MV-4-11 (cell line): ENCODE measurements around the gene LAMA2.

Source experiments
- DNase-seq: peaks from one replicate; lab custom pipeline; 2025; lab: John Stamatoyannopoulos, UW

The LAMA2 gene

GRCh38 chr6:129360682-129360955, 477.7 kb downstream of the LAMA2 start:
- DNase-seq, result no peak

GRCh38 chr6:129364037-129364436, 481.1 kb downstream of the LAMA2 start:
- DNase-seq, result no peak

- no peak for DNase-seq
These were observed 481.8 kb downstream of the LAMA2 start for GRCh38 chr6:129364767-129365166.

- no peak for DNase-seq
These were observed 485.1 kb downstream of the LAMA2 start for GRCh38 chr6:129368076-129368475.

GRCh38 chr6:129368970-129369369, 486.0 kb downstream of the LAMA2 start:
- no peak for DNase-seq

- DNase-seq, result no peak
These were observed 486.8 kb downstream of the LAMA2 start for GRCh38 chr6:129369737-129370136.

- no peak for DNase-seq
These were observed 487.5 kb downstream of the LAMA2 start for GRCh38 chr6:129370268-129370916.

GRCh38 chr6:129381885-129382284, 498.9 kb downstream of the LAMA2 start:
- DNase-seq, result no peak

- DNase-seq, result no peak
These were observed 500.0 kb downstream of the LAMA2 start for GRCh38 chr6:129382916-129383315.

- no peak for DNase-seq
These were observed 502.2 kb downstream of the LAMA2 start for GRCh38 chr6:129385117-129385516.

GRCh38 chr6:129390900-129391299, 508.0 kb downstream of the LAMA2 start:
- no peak for DNase-seq

- DNase-seq, result peak; percentile 73
These were observed 510.7 kb downstream of the LAMA2 start for GRCh38 chr6:129393654-129394053.

GRCh38 chr6:129398764-129399163, 515.8 kb downstream of the LAMA2 start:
- DNase-seq, result no peak

- no peak for DNase-seq
These were observed 519.3 kb downstream of the LAMA2 start for GRCh38 chr6:129402244-129402643.

GRCh38 chr6:129411092-129411491, 528.2 kb downstream of the LAMA2 start:
- no peak for DNase-seq

GRCh38 chr6:129416337-129416990, 533.5 kb downstream of the LAMA2 start:
- DNase-seq, result no peak

- no peak for DNase-seq
These were observed 534.6 kb downstream of the LAMA2 start for GRCh38 chr6:129417416-129418086.

GRCh38 chr6:129419324-129419723, 536.4 kb downstream of the LAMA2 start:
- no peak for DNase-seq

GRCh38 chr6:129426343-129426742, 543.4 kb downstream of the LAMA2 start:
- no peak for DNase-seq

GRCh38 chr6:129429956-129430355, 547.0 kb downstream of the LAMA2 start:
- DNase-seq, result no peak

GRCh38 chr6:129432738-129433137, 549.8 kb downstream of the LAMA2 start:
- no peak for DNase-seq

GRCh38 chr6:129434091-129434490, 551.2 kb downstream of the LAMA2 start:
- no peak for DNase-seq

- no peak for DNase-seq
These were observed 557.8 kb downstream of the LAMA2 start for GRCh38 chr6:129440691-129441090.

- DNase-seq, result no peak
These were observed 561.7 kb downstream of the LAMA2 start for GRCh38 chr6:129444683-129445082.
